Upper lobe of left lung (tissue), 4 donors: ENCODE results near the gene BCL7C.

Experiments
- EP300 ChIP-seq, 4 donors: sonication (generic); formaldehyde crosslinking; IDR thresholded peaks; one replicate each; pipeline ENCODE4 v1.5.1; 2017; ENCODE audit warnings: antibody characterized with exemption in 4 of 4, control low read depth in 2 of 4
- POLR2A ChIP-seq, 4 donors: fragments of 450-650 bp; IDR thresholded peaks; one replicate each; pipeline ENCODE4 v1.5.1; 2016 to 2017; ENCODE audit warnings: antibody characterized with exemption in 4 of 4, mild to moderate bottlenecking in 2 of 4
- POLR2AphosphoS5 ChIP-seq, 2 donors: sonication (generic); formaldehyde crosslinking; IDR thresholded peaks; one replicate each; pipeline ENCODE4 v1.5.1; 2017; ENCODE audit warnings: antibody characterized with exemption in 2 of 2
- TF ChIP-seq, protein P1 (sequence below), 6 experiments: fragments of 450-650 bp in 4 of 6; fragments of 200-600 bp in 2 of 6; sonication (generic) in 2 of 6; IDR thresholded peaks; one replicate each; pipeline ENCODE4 v1.5.1; 2016 to 2019; ENCODE audit warnings: antibody characterized with exemption in 6 of 6

DNA sequence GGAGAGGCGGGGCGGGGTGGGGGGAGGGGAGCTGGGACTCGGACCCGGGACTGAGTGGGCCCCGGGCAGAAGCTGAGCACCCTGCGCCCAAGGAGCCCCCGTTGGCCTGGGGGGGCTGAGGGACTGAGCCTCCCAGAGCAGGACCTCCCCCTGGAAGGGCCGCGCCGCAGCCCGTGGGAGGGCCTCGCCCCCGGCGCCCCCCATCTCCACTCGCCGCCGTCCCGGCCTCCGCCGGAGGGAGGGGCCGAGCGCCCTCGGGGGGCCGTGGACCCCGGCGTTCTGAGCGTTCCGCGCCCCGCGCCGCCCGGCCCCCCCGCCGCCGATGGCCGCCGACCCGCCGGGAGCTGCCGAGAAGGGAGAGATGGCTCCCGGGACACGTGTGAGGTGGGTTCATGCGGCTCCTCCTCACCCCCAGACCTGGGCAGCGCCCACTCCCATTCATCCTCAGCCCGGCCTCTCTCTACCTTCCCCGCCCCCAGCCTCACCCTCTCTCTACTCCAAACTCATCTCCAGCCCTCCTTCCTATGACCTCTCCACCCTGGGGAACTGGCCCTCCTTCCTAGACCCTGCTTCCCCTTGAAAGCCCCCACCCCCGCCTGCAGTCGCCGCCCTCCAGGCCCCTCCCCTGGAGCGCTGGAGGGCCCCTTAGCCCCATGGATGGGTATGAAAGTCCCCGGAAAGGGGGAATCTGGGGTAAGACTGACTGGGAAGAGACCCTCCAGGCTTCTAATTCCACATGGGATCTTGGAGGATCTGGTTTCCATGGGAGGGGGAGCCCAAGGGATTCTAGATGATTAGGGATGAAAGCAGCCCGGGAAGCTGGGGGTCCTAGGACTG is 30.4 kb upstream of the BCL7C start:
- TF ChIP-seq, protein P1, sequence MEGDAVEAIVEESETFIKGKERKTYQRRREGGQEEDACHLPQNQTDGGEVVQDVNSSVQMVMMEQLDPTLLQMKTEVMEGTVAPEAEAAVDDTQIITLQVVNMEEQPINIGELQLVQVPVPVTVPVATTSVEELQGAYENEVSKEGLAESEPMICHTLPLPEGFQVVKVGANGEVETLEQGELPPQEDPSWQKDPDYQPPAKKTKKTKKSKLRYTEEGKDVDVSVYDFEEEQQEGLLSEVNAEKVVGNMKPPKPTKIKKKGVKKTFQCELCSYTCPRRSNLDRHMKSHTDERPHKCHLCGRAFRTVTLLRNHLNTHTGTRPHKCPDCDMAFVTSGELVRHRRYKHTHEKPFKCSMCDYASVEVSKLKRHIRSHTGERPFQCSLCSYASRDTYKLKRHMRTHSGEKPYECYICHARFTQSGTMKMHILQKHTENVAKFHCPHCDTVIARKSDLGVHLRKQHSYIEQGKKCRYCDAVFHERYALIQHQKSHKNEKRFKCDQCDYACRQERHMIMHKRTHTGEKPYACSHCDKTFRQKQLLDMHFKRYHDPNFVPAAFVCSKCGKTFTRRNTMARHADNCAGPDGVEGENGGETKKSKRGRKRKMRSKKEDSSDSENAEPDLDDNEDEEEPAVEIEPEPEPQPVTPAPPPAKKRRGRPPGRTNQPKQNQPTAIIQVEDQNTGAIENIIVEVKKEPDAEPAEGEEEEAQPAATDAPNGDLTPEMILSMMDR (IDR thresholded peaks at IDR 0.05): no peak
- TF ChIP-seq POLR2A (IDR thresholded peaks at IDR 0.05): no peak
- no peak for TF ChIP-seq POLR2AphosphoS5 (IDR thresholded peaks at IDR 0.05)
- TF ChIP-seq EP300 (IDR thresholded peaks at IDR 0.05): no peak
